ENCODE measurements around the gene CD247. TPM values are rescaled to one million over a fixed set of nuclear protein-coding genes. Genes with fewer than 3 reads are reported as not detected.
A peak's percentile ranks its signal among the peaks of the same experiment; 100 is the strongest.

CD247 gene
- total RNA-seq, 2 donors from 2014 or later, result 0.79 to 1.1 TPM

DNA sequence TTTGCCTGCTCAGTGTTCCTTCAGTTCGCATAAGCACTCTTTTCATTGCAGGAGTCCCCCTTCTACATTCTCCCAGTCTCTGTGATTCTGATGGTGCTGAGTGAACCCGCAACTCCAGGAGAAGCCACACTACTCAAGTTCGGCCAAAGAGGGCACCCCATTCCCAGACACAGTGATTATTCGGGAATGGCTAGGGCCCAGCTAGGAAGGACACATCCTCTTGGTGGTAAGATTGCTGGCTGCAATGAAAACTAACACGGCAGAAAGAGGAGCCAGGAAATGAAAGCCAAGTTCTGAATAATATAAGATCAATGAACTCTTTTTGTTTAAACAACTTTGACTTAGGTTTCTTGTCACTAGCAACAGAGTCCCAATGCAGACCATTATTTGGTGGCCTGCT, 20.3 kb upstream of the CD247 start:
- Histone ChIP-seq H3K36me3 (peaks cover 7% of the 10 kb centered on the region), H3K27me3 (no peaks in the 10 kb centered on the region), H3K4me3 (no peak overlapping the region), H3K27ac (no peak overlapping the region), H3K9me3 (no peaks in the 10 kb centered on the region), H3K4me1 (peaks cover 0 to 7% of the 10 kb centered on the region in 2 donors)
- no peak for DNase-seq (ENCODE audit: low spot score)
- TF ChIP-seq, protein P1, sequence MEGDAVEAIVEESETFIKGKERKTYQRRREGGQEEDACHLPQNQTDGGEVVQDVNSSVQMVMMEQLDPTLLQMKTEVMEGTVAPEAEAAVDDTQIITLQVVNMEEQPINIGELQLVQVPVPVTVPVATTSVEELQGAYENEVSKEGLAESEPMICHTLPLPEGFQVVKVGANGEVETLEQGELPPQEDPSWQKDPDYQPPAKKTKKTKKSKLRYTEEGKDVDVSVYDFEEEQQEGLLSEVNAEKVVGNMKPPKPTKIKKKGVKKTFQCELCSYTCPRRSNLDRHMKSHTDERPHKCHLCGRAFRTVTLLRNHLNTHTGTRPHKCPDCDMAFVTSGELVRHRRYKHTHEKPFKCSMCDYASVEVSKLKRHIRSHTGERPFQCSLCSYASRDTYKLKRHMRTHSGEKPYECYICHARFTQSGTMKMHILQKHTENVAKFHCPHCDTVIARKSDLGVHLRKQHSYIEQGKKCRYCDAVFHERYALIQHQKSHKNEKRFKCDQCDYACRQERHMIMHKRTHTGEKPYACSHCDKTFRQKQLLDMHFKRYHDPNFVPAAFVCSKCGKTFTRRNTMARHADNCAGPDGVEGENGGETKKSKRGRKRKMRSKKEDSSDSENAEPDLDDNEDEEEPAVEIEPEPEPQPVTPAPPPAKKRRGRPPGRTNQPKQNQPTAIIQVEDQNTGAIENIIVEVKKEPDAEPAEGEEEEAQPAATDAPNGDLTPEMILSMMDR (IDR thresholded peaks at IDR 0.05), result no peak

DNA sequence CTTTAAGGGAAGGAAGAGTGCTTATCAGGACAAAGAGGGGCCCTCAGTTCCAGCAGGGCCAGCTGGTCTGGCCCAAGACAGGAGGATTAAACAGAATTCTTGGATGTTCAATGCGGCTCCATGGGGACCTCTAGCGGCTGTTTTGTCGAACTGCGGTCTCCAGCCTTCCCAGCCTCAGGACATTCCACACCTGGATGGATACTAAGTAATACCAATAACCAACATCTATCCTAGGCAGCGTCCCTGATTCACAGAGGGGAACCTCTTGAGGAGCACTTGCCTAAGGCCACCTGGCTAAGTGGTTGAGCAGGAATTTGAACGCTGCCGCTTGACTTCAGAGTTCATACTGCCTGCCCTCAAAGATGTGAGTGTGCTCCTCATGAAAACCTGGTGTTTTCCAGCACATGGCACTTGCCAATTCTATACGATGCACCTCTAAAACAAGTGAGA, 15.5 kb upstream of the CD247 start:
- H3K4me3 ChIP-seq, result no peak overlapping the region
- TF ChIP-seq, protein P1 (IDR thresholded peaks at IDR 0.05), result peak; percentile 78 to 91
- peaks cover 0 to 6% of the 10 kb centered on the region in 2 donors for H3K4me1 ChIP-seq
- H3K27ac ChIP-seq, result no peak overlapping the region
- peak; percentile 72 for DNase-seq (ENCODE audit: low spot score)
- no peaks in the 10 kb centered on the region for H3K36me3 ChIP-seq
- no peaks in the 10 kb centered on the region for H3K27me3 ChIP-seq
- H3K9me3 ChIP-seq, result no peaks in the 10 kb centered on the region

- no peaks in the 10 kb centered on the region for H3K27me3 ChIP-seq
- TF ChIP-seq, protein P1 (IDR thresholded peaks at IDR 0.05), result no peak
- DNase-seq (ENCODE audit: low spot score), result no peak
Measured at GRCh38 chr1:167532964-167533824, 14.9 kb upstream of the CD247 start.

GRCh38 chr1:167532375-167532774, 14.0 kb upstream of the CD247 start:
- H3K9me3 ChIP-seq, result no peaks in the 10 kb centered on the region
- peaks cover 0 to 6% of the 10 kb centered on the region in 2 donors for H3K4me1 ChIP-seq
- no peak for DNase-seq (ENCODE audit: low spot score)
- no peak overlapping the region for H3K4me3 ChIP-seq
- H3K36me3 ChIP-seq, result no peaks in the 10 kb centered on the region
- TF ChIP-seq, protein P1 (IDR thresholded peaks at IDR 0.05), result no peak
- no peak overlapping the region for H3K27ac ChIP-seq
- H3K27me3 ChIP-seq, result no peaks in the 10 kb centered on the region

More at GRCh38 chr1:167532964-167533824, 14.9 kb upstream of the CD247 start:
- Histone ChIP-seq H3K27ac (no peak overlapping the region), H3K36me3 (no peaks in the 10 kb centered on the region), H3K4me1 (peaks cover 0 to 6% of the 10 kb centered on the region in 2 donors), H3K9me3 (no peaks in the 10 kb centered on the region), H3K4me3 (no peak overlapping the region)

DNA sequence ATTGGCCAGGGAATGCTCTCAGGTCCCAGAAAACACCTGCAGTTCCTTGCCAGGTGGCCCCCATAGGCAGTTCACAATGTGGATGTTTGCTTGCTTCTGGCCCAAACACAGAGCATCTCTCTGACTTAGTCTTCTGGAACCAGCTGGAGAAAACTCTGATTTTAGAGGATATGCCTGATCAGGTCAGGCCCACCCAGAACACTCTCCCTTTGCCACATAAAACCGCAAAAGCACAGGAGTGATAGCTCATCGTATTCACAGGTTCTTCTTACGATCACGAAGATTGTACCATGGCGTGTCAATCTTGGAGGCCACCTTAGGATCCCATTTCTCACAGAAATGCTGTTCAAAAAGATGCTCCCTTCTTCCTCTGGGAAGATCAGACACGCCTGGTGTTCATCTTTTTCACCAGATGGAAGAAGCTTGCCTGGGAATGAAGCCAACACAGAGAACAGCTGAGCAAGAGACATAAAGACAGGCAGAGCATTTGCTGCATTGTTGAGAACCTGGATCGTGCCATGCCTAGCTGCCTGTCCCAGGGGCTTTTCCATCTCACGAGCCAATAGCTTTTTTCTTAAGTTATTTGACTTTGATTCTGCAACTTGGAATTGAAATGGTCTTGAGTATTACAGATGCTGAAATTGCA, 11.6 kb upstream of the CD247 start:
- H3K4me1 ChIP-seq, result peaks cover 0 to 6% of the 10 kb centered on the region in 2 donors
- H3K27me3 ChIP-seq, result no peaks in the 10 kb centered on the region
- no peak overlapping the region for H3K4me3 ChIP-seq
- H3K27ac ChIP-seq, result no peak overlapping the region
- no peaks in the 10 kb centered on the region for H3K36me3 ChIP-seq
- DNase-seq (ENCODE audit: low spot score), result no peak
- H3K9me3 ChIP-seq, result no peaks in the 10 kb centered on the region
- TF ChIP-seq, protein P1 (IDR thresholded peaks at IDR 0.05), result no peak

All from right atrium auricular region (tissue), 2 donors.